Measurements from ENCODE around the gene ADCY10. TPM values are rescaled to one million over a fixed set of nuclear protein-coding genes. Genes with fewer than 3 reads are reported as not detected.

ADCY10 gene
- total and polyA plus RNA-seq, 9 of the 15 experiments (the other 6 are each of a cell fraction or from before 2014, with no cell fraction given), result 0.08 to 0.86 (median 0.22) TPM

- TF ChIP-seq CCNT2 (IDR thresholded peaks at IDR 0.05; ENCODE audit: borderline replicate concordance, extremely low read depth, insufficient read length, low read depth, low read length) (no peak), ZNF318 (IDR thresholded peaks at IDR 0.05; ENCODE audit: borderline replicate concordance in 1 of 2, low read depth in 1 of 2) (0 out of 4 replicates have a peak, but pooled peaks of 1 of the 2 experiments have one; percentile 17), E2F4 (CRISPR knock-in tag; IDR thresholded peaks at IDR 0.05; ENCODE audit: low read depth) (no peak), ZNF436 (CRISPR knock-in tag; IDR thresholded peaks at IDR 0.05) (no peak), FOXM1 (IDR thresholded peaks at IDR 0.05; ENCODE audit: low read depth) (no peak), FOXM1 (CRISPR knock-in tag; IDR thresholded peaks at IDR 0.05; ENCODE audit: low read depth) (no peak), SMARCA4 (IDR thresholded peaks at IDR 0.05) (0 out of 2 replicates have a peak, but pooled peaks have one; percentile 36), EP300 (IDR thresholded peaks at IDR 0.05; ENCODE audit: low read length) (peak; percentile 71; the same call in 1 of the 2 replicates), TRIM25 (IDR thresholded peaks at IDR 0.05; ENCODE audit: borderline replicate concordance) (no peak), CREB5 (CRISPR knock-in tag; IDR thresholded peaks at IDR 0.05) (no peak), ZNF639 (CRISPR knock-in tag; conservative IDR thresholded peaks at IDR 0.05 in 1 of 2, IDR thresholded peaks at IDR 0.05 in 1 of 2) (no peak), ZNF174 (CRISPR knock-in tag; IDR thresholded peaks at IDR 0.05) (no peak), GABPB1 (CRISPR knock-in tag; IDR thresholded peaks at IDR 0.05) (no peak), HDGF (IDR thresholded peaks at IDR 0.05) (no peak)
Observed at GRCh38 chr1:167924102-167924501, 10.2 kb upstream of the ADCY10 start (continued).
